Measurements from ENCODE around the gene DCUN1D5. TPM values are rescaled to one million over a fixed set of nuclear protein-coding genes. Genes with fewer than 3 reads are reported as not detected.

DCUN1D5 gene
- polyA plus RNA-seq, 1 donor from 2014 or later: 85.5 TPM

GRCh38 chr11:103111400-103111799, 19.4 kb upstream of the DCUN1D5 start:
- Histone ChIP-seq H3K4me3 (ENCODE audit: low read length) (no peak overlapping the region), H3K4me2 (ENCODE audit: low read length) (no peak overlapping the region), H3K9me3 (ENCODE audit: low read length) (no peaks in the 10 kb centered on the region), H3K27me3 (ENCODE audit: insufficient read depth, low read depth, low read length) (no peaks in the 10 kb centered on the region), H2AFZ (ENCODE audit: low read depth, low read length) (no peak overlapping the region), H3K9me2 (ENCODE audit: insufficient read depth, low read length) (no peaks in the 10 kb centered on the region), H4K20me1 (ENCODE audit: insufficient read depth) (no peaks in the 10 kb centered on the region), H3K79me2 (replicated peaks; ENCODE audit: insufficient read depth, low read length) (peaks cover 2% of the 10 kb centered on the region), H3K36me3 (ENCODE audit: insufficient read depth, low read length) (no peaks in the 10 kb centered on the region), H3K27ac (ENCODE audit: low read length) (no peak overlapping the region), H3K9ac (ENCODE audit: low read length) (no peak overlapping the region), H3F3A (ENCODE audit: insufficient read depth, low read length, poor library complexity, severe bottlenecking) (no peaks in the 10 kb centered on the region)
- TF ChIP-seq EZH2 (IDR thresholded peaks at IDR 0.05; ENCODE audit: borderline replicate concordance, insufficient read depth, low read length, poor library complexity, severe bottlenecking) (no peak), SMC3 (conservative IDR thresholded peaks at IDR 0.05; ENCODE audit: poor library complexity) (no peak), POLR2AphosphoS5 (IDR thresholded peaks at IDR 0.05) (no peak), TAF1 (IDR thresholded peaks at IDR 0.05; ENCODE audit: low read depth) (no peak), REST (IDR thresholded peaks at IDR 0.05; ENCODE audit: borderline replicate concordance) (no peak), RAD21 (conservative IDR thresholded peaks at IDR 0.05) (no peak), CTCF (IDR thresholded peaks at IDR 0.05; ENCODE audit: poor library complexity, severe bottlenecking) (no peak), MXI1 (conservative IDR thresholded peaks at IDR 0.05; ENCODE audit: poor library complexity, severe bottlenecking) (no peak), EP300 (conservative IDR thresholded peaks at IDR 0.05; ENCODE audit: poor library complexity, severe bottlenecking) (no peak)

- H2AFZ ChIP-seq (ENCODE audit: low read depth, low read length): no peak overlapping the region
- H3K27me3 ChIP-seq (ENCODE audit: insufficient read depth, low read depth, low read length): no peaks in the 10 kb centered on the region
- peak overlapping the region; percentile 91 for H3K4me3 ChIP-seq (ENCODE audit: low read length)
- peak overlapping the region; percentile 60 for H3K4me2 ChIP-seq (ENCODE audit: low read length)
- no peak overlapping the region for H3K27ac ChIP-seq (ENCODE audit: low read length)
- H3F3A ChIP-seq (ENCODE audit: insufficient read depth, low read length, poor library complexity, severe bottlenecking): no peaks in the 10 kb centered on the region
- no peaks in the 10 kb centered on the region for H4K20me1 ChIP-seq (ENCODE audit: insufficient read depth)
- TF ChIP-seq SMC3 (conservative IDR thresholded peaks at IDR 0.05; ENCODE audit: poor library complexity) (no peak), MXI1 (conservative IDR thresholded peaks at IDR 0.05; ENCODE audit: poor library complexity, severe bottlenecking) (no peak), EZH2 (IDR thresholded peaks at IDR 0.05; ENCODE audit: borderline replicate concordance, insufficient read depth, low read length, poor library complexity, severe bottlenecking) (no peak), CTCF (IDR thresholded peaks at IDR 0.05; ENCODE audit: poor library complexity, severe bottlenecking) (no peak), TAF1 (IDR thresholded peaks at IDR 0.05; ENCODE audit: low read depth) (no peak), RAD21 (conservative IDR thresholded peaks at IDR 0.05) (no peak), REST (IDR thresholded peaks at IDR 0.05; ENCODE audit: borderline replicate concordance) (no peak), EP300 (conservative IDR thresholded peaks at IDR 0.05; ENCODE audit: poor library complexity, severe bottlenecking) (no peak), POLR2AphosphoS5 (IDR thresholded peaks at IDR 0.05) (no peak)
- H3K36me3 ChIP-seq (ENCODE audit: insufficient read depth, low read length): no peaks in the 10 kb centered on the region
- no peaks in the 10 kb centered on the region for H3K9me2 ChIP-seq (ENCODE audit: insufficient read depth, low read length)
- H3K9me3 ChIP-seq (ENCODE audit: low read length): no peaks in the 10 kb centered on the region
- peaks cover 2% of the 10 kb centered on the region for H3K79me2 ChIP-seq (replicated peaks; ENCODE audit: insufficient read depth, low read length)
- H3K9ac ChIP-seq (ENCODE audit: low read length): peak overlapping the region; percentile 61
Measured at GRCh38 chr11:103110391-103110790, 18.4 kb upstream of the DCUN1D5 start.
